GOT3 (cell line): ENCODE data around the gene ELMO1.
A peak's percentile ranks its signal among the peaks of the same experiment; 100 is the strongest.

Source experiments
- DNase-seq: peaks from one replicate; lab custom pipeline; 2025; ENCODE audit warnings: mixed read lengths; lab: John Stamatoyannopoulos, UW

Gene ELMO1

GRCh38 chr7:37448636-37449361 is at the start of gene ELMO1:
Gene ELMO1 (minus strand): TSS chr7:37448864. CDS start chr7:37342690, 106,174 bp downstream.
- peak; percentile 26 for DNase-seq

- DNase-seq = no peak
Observed at GRCh38 chr7:37497576-37497975, 48.9 kb upstream of the ELMO1 start.

GRCh38 chr7:37495574-37496184 is 47.0 kb upstream of the ELMO1 start:
- no peak for DNase-seq

- DNase-seq = no peak
Observed at GRCh38 chr7:37494926-37495325, 46.3 kb upstream of the ELMO1 start.

- DNase-seq = no peak
Observed at GRCh38 chr7:37493810-37494209, 45.1 kb upstream of the ELMO1 start.

- no peak for DNase-seq
Observed at GRCh38 chr7:37493123-37493522, 44.5 kb upstream of the ELMO1 start.

GRCh38 chr7:37491919-37492694 is 43.4 kb upstream of the ELMO1 start:
- no peak for DNase-seq

GRCh38 chr7:37489703-37490102 is 41.0 kb upstream of the ELMO1 start:
- DNase-seq = no peak

GRCh38 chr7:37488163-37488764 is 39.6 kb upstream of the ELMO1 start:
- no peak for DNase-seq

GRCh38 chr7:37484426-37485073 is 35.9 kb upstream of the ELMO1 start:
- no peak for DNase-seq

- no peak for DNase-seq
Observed at GRCh38 chr7:37483627-37484026, 35.0 kb upstream of the ELMO1 start.

- no peak for DNase-seq
Observed at GRCh38 chr7:37482953-37483352, 34.3 kb upstream of the ELMO1 start.

- no peak for DNase-seq
Observed at GRCh38 chr7:37482505-37482904, 33.8 kb upstream of the ELMO1 start.

- DNase-seq = no peak
Observed at GRCh38 chr7:37481722-37482288, 33.1 kb upstream of the ELMO1 start.

- DNase-seq = no peak
Observed at GRCh38 chr7:37481154-37481553, 32.5 kb upstream of the ELMO1 start.

- no peak for DNase-seq
Observed at GRCh38 chr7:37480041-37481031, 31.7 kb upstream of the ELMO1 start.

- DNase-seq = no peak
Observed at GRCh38 chr7:37476881-37477450, 28.3 kb upstream of the ELMO1 start.

- no peak for DNase-seq
Observed at GRCh38 chr7:37476428-37476827, 27.8 kb upstream of the ELMO1 start.

GRCh38 chr7:37475646-37476045 is 27.0 kb upstream of the ELMO1 start:
- no peak for DNase-seq

GRCh38 chr7:37471619-37472018 is 23.0 kb upstream of the ELMO1 start:
- no peak for DNase-seq
